GM12892 (cell line): ENCODE data around the gene BORCS5.

Source experiments
- POLR2A ChIP-seq: IDR thresholded peaks from 2 replicates; pipeline ENCODE4 v1.6.1; 2011; ENCODE audit warnings: low read depth, low read length, control low read depth
- POLR2AphosphoS5 ChIP-seq: IDR thresholded peaks from 2 replicates; pipeline ENCODE4 v1.6.1; 2011; ENCODE audit warnings: low read depth, low read length, control low read depth
- TAF1 ChIP-seq: IDR thresholded peaks from 2 replicates; pipeline ENCODE4 v1.6.1; 2011; ENCODE audit warnings: low read depth, mild to moderate bottlenecking, control low read depth, low read length, borderline replicate concordance

- TF ChIP-seq TAF1, result no peak
- no peak for TF ChIP-seq POLR2A
- no peak for TF ChIP-seq POLR2AphosphoS5
Observed at GRCh38 chr12:12319451-12320183, 37.3 kb upstream of the BORCS5 start.
